HFF-Myc (cell line): Measurements from ENCODE around the gene SIRT7.
A peak's percentile ranks its signal among the peaks of the same experiment; 100 is the strongest.

Experiments used
- DNase-seq: peaks from one replicate; pipeline ENCODE4 v3.0.0-alpha.2; 2011; ENCODE audit warnings: low read depth; ENCODE audit errors: extremely low read depth
- H3K4me3 ChIP-seq: replicated peaks from 2 replicates; pipeline ENCODE4 v1.5.1; 2011; ENCODE audit warnings: low read depth, mild to moderate bottlenecking, control low read depth, low read length
- TF ChIP-seq, protein P1 (sequence below): IDR thresholded peaks from 2 replicates; pipeline ENCODE4 v1.5.1; 2012; ENCODE audit warnings: mild to moderate bottlenecking, low read depth, low read length, control low read depth; ENCODE audit errors: missing control alignments

SIRT7 gene

GRCh38 chr17:81871387-81872230 lies 46.4 kb downstream of the SIRT7 start:
- DNase-seq: no peak
- TF ChIP-seq, protein P1, sequence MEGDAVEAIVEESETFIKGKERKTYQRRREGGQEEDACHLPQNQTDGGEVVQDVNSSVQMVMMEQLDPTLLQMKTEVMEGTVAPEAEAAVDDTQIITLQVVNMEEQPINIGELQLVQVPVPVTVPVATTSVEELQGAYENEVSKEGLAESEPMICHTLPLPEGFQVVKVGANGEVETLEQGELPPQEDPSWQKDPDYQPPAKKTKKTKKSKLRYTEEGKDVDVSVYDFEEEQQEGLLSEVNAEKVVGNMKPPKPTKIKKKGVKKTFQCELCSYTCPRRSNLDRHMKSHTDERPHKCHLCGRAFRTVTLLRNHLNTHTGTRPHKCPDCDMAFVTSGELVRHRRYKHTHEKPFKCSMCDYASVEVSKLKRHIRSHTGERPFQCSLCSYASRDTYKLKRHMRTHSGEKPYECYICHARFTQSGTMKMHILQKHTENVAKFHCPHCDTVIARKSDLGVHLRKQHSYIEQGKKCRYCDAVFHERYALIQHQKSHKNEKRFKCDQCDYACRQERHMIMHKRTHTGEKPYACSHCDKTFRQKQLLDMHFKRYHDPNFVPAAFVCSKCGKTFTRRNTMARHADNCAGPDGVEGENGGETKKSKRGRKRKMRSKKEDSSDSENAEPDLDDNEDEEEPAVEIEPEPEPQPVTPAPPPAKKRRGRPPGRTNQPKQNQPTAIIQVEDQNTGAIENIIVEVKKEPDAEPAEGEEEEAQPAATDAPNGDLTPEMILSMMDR: no peak
- H3K4me3 ChIP-seq: peak overlapping the region; percentile 84

DNA sequence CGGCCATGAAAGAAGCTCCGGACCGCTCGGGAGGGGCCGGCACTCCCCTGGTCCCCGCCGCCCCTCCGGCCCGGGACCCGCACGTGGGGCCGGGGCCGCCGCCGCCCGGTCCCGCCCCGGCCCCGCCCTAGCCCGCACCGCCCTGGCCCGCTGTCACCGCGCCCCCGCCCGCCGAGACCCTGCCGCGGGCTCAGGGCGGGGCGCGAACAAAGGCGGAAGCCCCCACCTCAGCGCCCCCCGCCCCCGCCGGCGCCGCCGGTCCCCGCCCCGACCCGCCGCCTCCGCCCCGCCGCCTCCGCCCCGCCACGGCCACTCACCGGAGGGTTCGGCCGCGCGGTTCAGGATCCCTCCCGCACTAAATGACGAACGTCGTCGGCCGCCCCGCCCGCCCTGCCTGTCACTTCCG lies 47.0 kb downstream of the SIRT7 start, which contains the start of gene ARHGDIA:
ARHGDIA (minus strand) TSS at position 357 of the 406 bp plus-strand sequence. CDS start 1,407 bp downstream, outside the sequence.
- no peak for DNase-seq
- TF ChIP-seq, protein P1: no peak
- H3K4me3 ChIP-seq: peak within 1 kb of the TSS; percentile 84

- peak overlapping the region; percentile 84 for H3K4me3 ChIP-seq
- TF ChIP-seq, protein P1: no peak
- no peak for DNase-seq
Measured at GRCh38 chr17:81870131-81870980, 47.6 kb downstream of the SIRT7 start.

DNA sequence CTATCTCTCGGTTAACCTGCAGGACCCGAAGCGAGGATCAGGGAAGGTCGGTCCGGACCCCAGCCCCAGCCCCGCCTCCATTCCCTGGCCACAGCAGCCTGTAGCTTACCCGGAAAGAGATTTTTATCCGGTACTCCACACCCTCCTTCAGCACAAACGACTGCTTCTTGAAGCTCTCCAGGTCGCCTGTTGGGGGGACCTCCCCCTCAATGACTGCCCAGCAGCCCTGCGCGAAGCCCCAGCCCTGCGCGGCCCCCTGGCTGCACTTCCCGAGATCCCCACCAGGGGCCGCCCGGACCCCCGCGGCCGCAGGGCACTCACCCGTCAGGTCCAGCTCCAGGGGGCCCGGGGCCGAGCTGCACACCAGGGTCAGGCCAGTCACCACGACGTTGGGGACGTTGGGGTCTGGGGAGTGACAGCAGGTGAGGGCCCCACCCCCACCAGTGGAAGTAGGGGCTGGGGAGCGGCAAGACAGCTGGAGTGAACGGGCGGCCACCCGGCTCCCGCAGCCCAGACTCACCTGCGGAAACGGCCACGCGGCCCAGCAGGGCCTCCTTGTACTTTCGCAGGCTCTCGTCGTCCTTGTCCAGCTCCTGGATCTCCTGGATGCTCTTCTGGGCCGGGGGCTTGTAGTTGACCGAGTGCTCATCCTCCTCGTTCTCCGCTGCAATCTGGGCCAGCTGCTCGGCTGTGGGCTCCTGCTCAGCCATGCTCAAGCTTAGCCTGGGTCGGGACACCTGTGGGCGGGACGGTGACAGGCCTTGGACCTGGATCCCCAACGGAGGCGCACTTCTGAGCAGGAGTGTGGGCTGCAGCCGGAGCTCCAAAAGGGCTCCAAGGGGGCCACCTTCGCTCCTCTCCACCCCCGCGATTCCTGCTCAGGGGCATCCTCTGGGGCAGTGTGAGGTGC lies 48.5 kb downstream of the SIRT7 start:
- peak overlapping the region; percentile 84 for H3K4me3 ChIP-seq
- DNase-seq: no peak
- TF ChIP-seq, protein P1: peak; percentile 84

GRCh38 chr17:81868674-81869220 lies 49.2 kb downstream of the SIRT7 start:
- no peak for DNase-seq
- peak overlapping the region; percentile 84 for H3K4me3 ChIP-seq
- TF ChIP-seq, protein P1: no peak
